ENCODE data around the gene GNAI3.

GNAI3 gene

DNA sequence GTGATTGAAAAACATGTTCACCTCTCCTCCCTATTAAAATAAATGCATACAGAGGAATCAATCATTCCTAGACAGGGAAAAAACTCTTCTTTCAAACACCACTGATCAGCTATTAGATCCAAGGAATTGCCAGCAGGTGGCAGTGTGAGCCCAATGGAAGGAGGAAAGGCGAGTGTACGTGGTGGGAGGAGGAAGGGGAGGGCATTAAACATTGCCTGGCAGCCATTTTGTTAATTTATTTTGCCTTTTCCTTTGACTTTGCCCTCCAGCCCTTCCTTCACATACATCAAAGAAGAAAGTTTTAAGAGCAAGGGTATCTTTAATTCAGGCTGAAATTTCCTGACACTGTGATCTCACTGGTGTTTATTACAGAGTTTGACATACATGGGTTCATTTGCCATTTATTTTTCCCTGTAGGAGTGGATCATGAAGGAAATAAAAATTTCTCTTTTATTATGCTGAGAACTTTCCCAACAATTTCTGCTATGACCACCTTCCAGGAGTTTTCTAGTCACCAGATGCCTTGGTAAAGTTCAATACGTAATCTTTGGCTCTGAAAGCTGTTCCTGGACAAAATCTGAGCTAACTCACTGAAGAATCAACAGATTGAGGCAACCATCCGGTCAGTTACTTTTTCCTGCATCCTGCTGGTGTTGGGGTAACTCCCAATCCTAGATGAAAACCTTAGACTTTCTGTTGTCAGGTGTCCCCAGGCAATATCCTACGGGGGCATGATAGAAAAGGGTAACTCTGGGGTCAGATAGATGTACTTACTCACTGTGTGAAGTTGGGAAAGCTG is 1.9 kb upstream of the GNAI3 start:
- peak; percentile 84 for DNase-seq

- no peak for DNase-seq
Observed at GRCh38 chr1:109547463-109548320, 723 bp upstream of the GNAI3 start.

DNA sequence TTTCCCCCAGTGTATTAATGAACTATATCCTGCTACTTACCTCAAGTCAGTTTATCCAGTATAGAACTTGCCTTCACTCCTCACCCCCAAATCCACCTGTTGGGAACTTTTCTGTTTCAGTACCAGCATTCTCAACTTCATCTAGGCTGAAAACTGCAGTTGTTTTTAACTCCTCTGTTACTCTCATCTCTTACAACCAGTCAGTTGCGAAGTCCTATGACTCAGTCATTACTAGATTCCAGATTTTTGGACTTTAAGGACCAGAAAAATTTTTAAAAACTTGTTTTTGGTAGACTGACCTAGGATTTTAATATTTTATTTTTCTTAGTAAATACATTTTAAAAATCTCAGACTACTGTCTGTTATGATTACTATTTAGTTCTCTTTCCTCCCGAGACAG is 8.1 kb downstream of the GNAI3 start:
- no peak for DNase-seq

DNA sequence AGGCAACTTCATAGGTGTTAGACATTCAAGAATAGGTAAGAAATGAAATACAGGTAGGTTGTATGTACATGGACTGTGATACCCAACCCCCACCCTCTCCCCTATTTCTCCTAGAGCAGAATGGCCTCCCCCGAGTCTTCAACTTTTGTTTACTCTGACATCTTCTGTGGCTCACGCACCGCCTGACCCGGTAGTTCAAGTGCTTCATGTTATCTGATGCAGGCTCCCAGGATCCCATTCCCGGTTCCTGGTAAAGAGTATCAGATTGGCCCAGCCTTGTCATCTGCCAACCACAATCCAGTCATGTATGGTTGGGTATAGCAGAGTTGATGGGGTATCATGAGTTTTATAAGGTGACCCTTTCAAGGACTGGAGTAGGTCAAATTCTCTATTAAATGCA is 9.1 kb downstream of the GNAI3 start:
- DNase-seq, result no peak

GRCh38 chr1:109559995-109560394 is 11.6 kb downstream of the GNAI3 start:
- DNase-seq, result no peak

DNA sequence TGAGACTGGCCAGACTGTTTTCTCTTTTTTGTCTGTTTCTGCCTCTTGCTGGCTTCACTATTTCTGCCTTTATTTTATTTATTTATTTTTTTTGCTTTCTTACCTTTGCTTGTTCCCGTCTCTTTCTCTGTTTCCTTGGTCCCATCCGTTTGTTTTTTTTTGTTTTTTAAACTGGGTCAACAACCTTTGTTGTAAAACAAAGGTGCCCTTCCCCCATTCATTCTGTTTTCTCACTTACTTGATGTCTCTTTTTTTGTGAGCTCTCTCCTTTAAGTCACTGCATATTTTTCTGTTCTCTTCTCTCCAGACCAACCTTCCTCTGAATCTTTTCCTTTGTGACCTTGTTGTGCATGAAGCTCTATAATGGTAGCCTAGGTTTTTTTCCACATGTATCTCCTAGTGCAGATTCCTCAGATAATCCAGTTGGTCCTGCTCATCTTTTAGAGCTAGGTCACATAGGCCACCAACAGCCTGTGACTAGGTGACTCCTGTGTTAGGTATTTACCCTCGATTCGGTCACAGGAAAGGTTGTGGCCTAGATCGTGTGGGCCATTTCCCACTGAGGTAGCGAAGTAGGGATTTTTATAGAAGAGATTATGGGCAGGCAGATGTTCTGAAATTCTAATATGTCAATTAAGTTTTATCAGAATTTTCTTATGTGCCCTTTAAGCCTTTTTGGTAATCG is 15.9 kb downstream of the GNAI3 start:
- no peak for DNase-seq

- DNase-seq, result no peak
Observed at GRCh38 chr1:109565241-109565640, 16.8 kb downstream of the GNAI3 start.

DNA sequence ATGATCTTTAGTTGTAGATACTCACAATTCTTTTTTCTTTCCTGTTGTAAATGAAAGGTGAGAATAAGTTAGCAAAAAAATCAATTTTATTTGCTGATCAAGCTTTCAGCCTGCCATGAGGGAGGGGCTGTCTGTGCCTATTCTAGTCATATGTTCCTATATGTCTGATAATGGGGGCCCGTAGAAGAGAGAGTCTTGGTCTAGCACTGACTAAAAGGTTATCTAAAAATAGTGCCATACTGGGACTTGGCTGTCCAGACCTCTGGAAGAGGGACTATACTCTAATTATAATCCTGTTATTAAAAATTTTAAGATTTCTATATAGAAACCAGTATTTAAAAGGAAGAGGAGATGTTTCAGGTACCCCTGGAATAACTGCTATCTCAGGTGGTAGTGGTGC is 18.6 kb downstream of the GNAI3 start:
- no peak for DNase-seq

DNA sequence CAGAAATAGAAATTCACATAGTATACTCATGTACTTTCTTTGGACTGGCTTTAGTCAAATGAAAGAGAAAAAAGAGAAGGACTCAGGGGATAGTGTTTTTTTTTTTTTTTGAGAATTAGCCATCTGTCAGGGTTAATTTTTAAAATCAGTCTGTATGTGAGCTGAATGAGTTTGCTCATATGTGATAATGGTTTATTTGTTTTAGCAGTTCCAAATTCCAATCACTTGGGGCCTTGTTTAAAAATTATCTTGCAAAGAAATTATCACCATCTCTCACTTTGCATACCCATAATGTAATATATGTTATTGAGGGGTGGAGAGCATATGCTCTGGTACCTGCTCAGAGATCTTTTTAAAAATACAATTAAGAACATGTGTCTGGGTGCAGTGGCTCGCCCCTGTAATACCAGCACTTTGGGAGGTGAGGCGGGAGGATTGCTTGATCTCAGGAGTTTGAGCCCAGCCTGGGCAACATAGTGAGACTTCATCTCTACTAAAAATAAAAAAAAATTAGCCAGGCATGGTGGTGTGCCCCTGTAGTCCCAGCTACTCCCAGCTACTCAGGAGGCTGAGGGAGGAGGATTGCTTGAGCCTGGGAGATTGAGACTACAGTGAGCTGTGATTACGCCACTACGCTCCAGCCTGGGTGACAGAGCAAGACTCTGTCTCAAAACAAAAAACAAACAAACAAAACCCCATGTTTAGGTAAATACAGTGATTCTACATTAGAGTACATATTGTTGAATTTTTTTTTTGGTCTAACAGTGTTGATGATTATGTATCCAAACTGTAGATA is 19.7 kb downstream of the GNAI3 start:
- DNase-seq, result no peak

DNA sequence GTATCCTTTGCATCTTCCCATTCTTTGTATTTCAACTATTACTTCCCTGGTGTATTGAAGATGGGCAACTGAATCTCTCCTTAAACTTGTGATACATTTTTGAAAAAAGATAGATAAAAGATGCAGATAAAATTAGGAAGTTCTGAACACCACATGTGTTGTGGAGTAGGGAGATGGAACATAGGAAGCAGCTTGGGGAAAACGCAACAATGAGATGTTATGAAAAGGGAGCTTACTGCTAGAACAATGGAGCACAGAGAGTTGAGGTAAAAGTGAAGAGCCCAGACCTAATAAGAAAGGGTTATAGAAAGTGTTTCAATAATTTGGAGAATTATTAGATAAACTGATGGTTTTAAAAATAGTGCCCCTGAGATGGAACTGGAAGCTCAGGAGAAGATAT is 20.9 kb downstream of the GNAI3 start:
- no peak for DNase-seq

GRCh38 chr1:109570414-109570813 is 22.0 kb downstream of the GNAI3 start:
- no peak for DNase-seq

- no peak for DNase-seq
Observed at GRCh38 chr1:109573785-109574184, 25.4 kb downstream of the GNAI3 start.

GRCh38 chr1:109578947-109579443 is 30.6 kb downstream of the GNAI3 start:
- DNase-seq, result no peak

DNA sequence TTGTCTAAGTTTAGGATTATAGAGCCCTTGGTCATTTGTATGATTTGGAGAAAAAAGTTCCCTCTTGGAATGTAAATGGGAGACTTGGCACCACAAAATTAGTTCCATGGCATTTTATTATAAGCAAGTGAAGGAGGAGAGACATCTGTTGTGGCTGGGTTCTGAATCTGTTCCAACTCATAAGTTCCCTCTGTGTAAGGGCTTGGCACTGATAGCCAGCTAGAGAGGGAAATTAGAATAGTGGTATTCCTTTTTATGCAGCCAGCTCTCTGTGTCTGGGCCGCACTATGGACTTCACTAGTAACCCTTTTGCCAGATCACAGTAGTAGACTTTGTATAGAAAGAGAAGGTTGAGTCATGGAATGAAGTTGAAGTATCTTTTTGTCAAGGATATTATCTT is 31.1 kb downstream of the GNAI3 start:
- no peak for DNase-seq

DNA sequence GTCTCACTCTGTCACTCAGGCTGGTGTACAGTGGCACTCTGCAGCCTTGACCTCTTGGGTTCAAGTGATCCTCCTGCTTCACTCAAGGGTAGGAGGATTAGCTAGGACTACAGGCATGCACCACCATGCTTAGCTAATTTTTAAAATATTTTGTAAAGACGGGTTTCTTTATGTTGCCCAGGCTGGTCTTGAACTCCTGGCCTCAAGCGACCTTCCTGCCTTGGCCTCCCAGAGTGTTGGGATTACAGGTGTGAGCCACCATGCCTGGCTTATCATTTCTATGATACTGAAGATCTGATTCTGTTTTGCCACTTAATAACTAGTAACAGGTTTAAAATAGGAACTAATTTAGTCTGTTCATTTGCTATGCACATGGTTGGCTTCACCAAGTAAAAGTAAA is 33.6 kb downstream of the GNAI3 start:
- no peak for DNase-seq

DNA sequence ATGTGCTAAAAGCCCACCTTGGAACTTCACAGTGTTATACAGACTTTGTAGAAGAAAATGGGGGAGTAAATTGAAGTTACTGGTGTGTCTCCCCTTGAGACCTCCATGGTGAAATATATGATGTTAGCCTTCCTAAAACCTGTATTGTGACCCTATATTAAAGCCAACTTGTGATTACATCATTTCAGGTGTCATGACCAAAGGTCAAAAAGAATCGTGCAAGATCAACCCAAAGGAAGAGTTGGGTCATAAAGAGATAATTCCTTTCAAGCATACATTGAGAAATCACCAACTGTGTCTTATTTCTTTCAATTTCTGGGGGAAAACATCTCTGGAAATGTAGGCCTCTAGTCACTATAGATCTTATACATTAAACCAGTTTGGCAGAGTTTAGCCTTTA is 36.4 kb downstream of the GNAI3 start:
- no peak for DNase-seq

DNA sequence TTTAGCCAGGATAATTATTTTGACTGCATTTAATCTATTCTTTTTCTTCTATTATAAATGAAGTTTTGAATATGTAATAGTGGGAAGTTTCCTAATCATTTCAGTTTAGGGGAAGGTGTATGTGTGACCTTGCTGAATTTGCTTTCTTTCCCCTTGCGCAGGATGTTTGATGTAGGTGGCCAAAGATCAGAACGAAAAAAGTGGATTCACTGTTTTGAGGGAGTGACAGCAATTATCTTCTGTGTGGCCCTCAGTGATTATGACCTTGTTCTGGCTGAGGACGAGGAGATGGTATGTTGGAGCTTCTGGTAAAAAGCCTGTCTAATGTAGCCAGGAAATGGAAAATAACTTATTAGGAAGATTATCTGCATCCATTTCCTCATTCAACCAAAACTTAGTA is 37.6 kb downstream of the GNAI3 start:
- no peak for DNase-seq

DNA sequence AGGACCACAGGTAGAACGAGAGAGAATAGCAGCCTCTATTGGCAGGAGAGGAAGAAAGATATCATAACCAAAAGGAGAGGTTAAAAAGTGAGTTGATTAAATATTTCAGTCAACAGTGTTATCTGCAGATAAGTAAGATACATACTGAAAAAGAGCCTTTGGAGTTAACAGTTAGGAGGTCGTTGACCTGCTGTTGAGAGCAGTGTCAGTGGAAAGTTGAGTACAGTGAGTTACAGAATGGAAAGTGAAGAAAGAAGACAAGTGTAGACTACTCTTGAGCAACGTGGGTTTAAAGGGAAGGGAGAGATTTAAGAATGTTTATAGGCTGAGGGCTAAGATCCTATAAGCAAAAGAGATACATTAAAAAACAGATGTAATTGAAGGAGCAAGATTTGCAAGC is 40.8 kb downstream of the GNAI3 start:
- no peak for DNase-seq

DNA sequence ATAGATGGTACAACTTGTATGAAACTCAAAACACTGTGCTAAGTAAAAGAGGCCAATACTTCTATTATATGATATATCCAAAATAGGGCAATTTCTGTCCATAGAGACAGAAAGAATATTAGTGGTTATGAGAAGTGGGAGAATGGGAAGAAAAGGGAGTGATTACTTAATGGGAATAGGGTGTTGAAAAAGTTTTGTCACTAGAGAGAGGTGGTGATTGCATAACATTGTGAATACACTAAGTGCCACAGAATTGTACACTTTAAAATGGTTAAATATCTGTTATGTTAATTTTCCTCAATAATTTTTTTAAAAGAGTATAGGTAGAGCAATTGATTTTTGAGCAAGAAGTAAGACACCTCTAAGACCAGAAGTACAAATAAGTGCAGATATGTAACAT is 41.3 kb downstream of the GNAI3 start:
- no peak for DNase-seq

DNA sequence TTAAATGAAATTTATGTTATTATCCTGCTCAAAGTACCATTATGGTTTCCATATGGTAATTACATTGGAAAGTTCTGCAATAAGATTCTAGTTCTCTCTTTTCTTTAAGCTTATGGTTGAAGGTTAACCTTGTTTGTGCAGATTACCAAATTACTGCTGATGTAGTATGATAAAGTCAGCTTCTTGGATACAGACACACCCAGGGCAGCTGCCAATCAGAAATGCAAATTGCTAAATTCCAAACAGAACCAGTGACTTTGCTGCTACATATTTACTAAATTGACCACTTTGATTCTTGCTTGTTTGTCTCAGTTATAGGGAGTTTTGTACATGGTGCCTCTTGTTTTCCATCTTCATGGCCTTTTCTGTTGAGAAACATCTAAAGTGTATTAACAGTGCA is 44.5 kb downstream of the GNAI3 start:
- DNase-seq, result no peak

DNA sequence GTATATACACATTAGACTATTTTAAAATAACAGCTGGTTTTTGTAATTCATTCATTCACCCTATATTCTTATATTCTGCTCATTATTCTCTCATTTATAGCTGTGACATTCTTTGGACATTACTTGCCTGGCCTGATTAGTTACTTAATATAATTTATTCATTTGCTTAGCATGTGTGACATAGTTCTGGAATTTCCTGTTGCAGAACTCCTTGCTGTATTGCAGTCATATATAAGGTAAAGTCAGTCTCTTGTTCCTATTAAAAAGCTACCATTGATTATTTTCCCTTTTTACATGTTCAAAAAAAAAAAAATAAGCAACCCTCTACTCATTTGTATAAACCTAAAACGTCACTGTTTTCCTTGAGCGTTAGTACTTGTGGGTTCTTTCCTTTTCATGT is 47.1 kb downstream of the GNAI3 start:
- DNase-seq, result no peak

GRCh38 chr1:109598156-109598555 is 49.7 kb downstream of the GNAI3 start:
- DNase-seq, result no peak

- no peak for DNase-seq
Observed at GRCh38 chr1:109598655-109599054, 50.2 kb downstream of the GNAI3 start.

Data from CD4-positive, alpha-beta T cell treated with Interferon gamma for 1 hour (primary cell).